GM19099 (cell line): ENCODE measurements around the gene ITGB2.

Experiments used
- POLR2A ChIP-seq: IDR thresholded peaks from 3 replicates; pipeline ENCODE4 v1.6.1; 2011; ENCODE audit warnings: low read depth; ENCODE audit not compliant: insufficient read length; ENCODE audit errors: extremely low read depth

Gene ITGB2

GRCh38 chr21:44902268-44903049 is 18.2 kb downstream of the ITGB2 start:
- no peak for TF ChIP-seq POLR2A

- no peak for TF ChIP-seq POLR2A
Measured at GRCh38 chr21:44901391-44902074, 19.2 kb downstream of the ITGB2 start.

- TF ChIP-seq POLR2A: no peak
Measured at GRCh38 chr21:44900559-44901251, 20.0 kb downstream of the ITGB2 start.

- no peak for TF ChIP-seq POLR2A
Measured at GRCh38 chr21:44899768-44900558, 20.7 kb downstream of the ITGB2 start.

GRCh38 chr21:44898851-44899767 is 21.6 kb downstream of the ITGB2 start:
- TF ChIP-seq POLR2A: no peak

- TF ChIP-seq POLR2A: no peak
Measured at GRCh38 chr21:44898011-44898488, 22.6 kb downstream of the ITGB2 start.

- no peak for TF ChIP-seq POLR2A
Measured at GRCh38 chr21:44897326-44898010, 23.2 kb downstream of the ITGB2 start.

GRCh38 chr21:44896561-44897286 is 24.0 kb downstream of the ITGB2 start:
- no peak for TF ChIP-seq POLR2A

- TF ChIP-seq POLR2A: no peak
Measured at GRCh38 chr21:44895859-44896258, 24.8 kb downstream of the ITGB2 start.

GRCh38 chr21:44894687-44895302 is 25.9 kb downstream of the ITGB2 start:
- TF ChIP-seq POLR2A: no peak

- TF ChIP-seq POLR2A: no peak
Measured at GRCh38 chr21:44893948-44894656, 26.6 kb downstream of the ITGB2 start.

- no peak for TF ChIP-seq POLR2A
Measured at GRCh38 chr21:44893278-44893556, 27.5 kb downstream of the ITGB2 start.
